ENCODE data around the gene REEP5. TPM values are rescaled to one million over a fixed set of nuclear protein-coding genes. Genes with fewer than 3 reads are reported as not detected.
"Not testable (repeated sequence)": the region's sequence is repeated elsewhere in the genome, so short reads cannot be mapped to it uniquely, and the experiment has no call there.

Gene REEP5
- total RNA-seq, 1 donor from 2014 or later = 26.3 TPM

- H3K27me3 ChIP-seq (ENCODE audit: control insufficient read depth, insufficient read depth, low read length) = no peaks in the 10 kb centered on the region
- no peaks in the 10 kb centered on the region for H3K36me3 ChIP-seq (ENCODE audit: control insufficient read depth, insufficient read depth, low read length)
- FAIRE-seq (no peak), DNase-seq (ENCODE audit: low read depth) (no peak)
- TF ChIP-seq, protein P1, sequence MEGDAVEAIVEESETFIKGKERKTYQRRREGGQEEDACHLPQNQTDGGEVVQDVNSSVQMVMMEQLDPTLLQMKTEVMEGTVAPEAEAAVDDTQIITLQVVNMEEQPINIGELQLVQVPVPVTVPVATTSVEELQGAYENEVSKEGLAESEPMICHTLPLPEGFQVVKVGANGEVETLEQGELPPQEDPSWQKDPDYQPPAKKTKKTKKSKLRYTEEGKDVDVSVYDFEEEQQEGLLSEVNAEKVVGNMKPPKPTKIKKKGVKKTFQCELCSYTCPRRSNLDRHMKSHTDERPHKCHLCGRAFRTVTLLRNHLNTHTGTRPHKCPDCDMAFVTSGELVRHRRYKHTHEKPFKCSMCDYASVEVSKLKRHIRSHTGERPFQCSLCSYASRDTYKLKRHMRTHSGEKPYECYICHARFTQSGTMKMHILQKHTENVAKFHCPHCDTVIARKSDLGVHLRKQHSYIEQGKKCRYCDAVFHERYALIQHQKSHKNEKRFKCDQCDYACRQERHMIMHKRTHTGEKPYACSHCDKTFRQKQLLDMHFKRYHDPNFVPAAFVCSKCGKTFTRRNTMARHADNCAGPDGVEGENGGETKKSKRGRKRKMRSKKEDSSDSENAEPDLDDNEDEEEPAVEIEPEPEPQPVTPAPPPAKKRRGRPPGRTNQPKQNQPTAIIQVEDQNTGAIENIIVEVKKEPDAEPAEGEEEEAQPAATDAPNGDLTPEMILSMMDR (IDR thresholded peaks at IDR 0.05; ENCODE audit: insufficient read depth, low read length, severe bottlenecking) = no peak
- H3K4me3 ChIP-seq (ENCODE audit: low read depth, low read length) = no peak overlapping the region
Measured at GRCh38 chr5:112960863-112961504, 39.0 kb upstream of the REEP5 start.

DNA sequence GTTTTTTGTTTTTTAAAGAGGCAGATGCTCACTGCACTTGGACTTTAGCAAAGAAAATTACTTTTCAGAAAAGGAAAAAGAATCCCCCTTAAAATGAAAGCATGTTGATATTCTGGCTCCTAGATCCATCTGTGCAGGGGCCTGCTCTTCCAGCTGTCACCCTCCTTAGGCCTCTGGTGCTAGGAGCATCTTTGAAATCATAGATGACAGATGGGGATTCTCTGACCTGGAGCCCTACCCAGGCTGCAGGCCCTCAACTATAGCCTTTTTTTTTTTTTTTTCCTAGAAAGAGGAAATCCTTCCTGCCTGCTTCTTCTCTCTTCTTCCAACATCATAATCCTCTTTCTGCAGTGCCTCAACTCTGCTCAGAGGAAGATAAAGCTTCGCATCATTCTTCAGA, 38.3 kb upstream of the REEP5 start:
- FAIRE-seq = no peak
- TF ChIP-seq, protein P1 (IDR thresholded peaks at IDR 0.05; ENCODE audit: insufficient read depth, low read length, severe bottlenecking) = no peak
- no peaks in the 10 kb centered on the region for H3K36me3 ChIP-seq (ENCODE audit: control insufficient read depth, insufficient read depth, low read length)
- H3K27me3 ChIP-seq (ENCODE audit: control insufficient read depth, insufficient read depth, low read length) = no peaks in the 10 kb centered on the region
- no peak overlapping the region for H3K4me3 ChIP-seq (ENCODE audit: low read depth, low read length)
- no peak for DNase-seq (ENCODE audit: low read depth)

GRCh38 chr5:112959872-112960271, 37.8 kb upstream of the REEP5 start:
- not testable (repeated sequence) for FAIRE-seq; H3K27me3 ChIP-seq (ENCODE audit: control insufficient read depth, insufficient read depth, low read length); H3K4me3 ChIP-seq (ENCODE audit: low read depth, low read length); H3K36me3 ChIP-seq (ENCODE audit: control insufficient read depth, insufficient read depth, low read length)
- peak; percentile 77 for DNase-seq (ENCODE audit: low read depth)

GRCh38 chr5:112958093-112959088, 36.4 kb upstream of the REEP5 start:
- TF ChIP-seq, protein P1 (IDR thresholded peaks at IDR 0.05; ENCODE audit: insufficient read depth, low read length, severe bottlenecking) = no peak
- Histone ChIP-seq H3K27me3 (ENCODE audit: control insufficient read depth, insufficient read depth, low read length) (no peaks in the 10 kb centered on the region), H3K4me3 (ENCODE audit: low read depth, low read length) (no peak overlapping the region), H3K36me3 (ENCODE audit: control insufficient read depth, insufficient read depth, low read length) (no peaks in the 10 kb centered on the region)
- no peak for FAIRE-seq
- DNase-seq (ENCODE audit: low read depth) = peak; percentile 96

DNA sequence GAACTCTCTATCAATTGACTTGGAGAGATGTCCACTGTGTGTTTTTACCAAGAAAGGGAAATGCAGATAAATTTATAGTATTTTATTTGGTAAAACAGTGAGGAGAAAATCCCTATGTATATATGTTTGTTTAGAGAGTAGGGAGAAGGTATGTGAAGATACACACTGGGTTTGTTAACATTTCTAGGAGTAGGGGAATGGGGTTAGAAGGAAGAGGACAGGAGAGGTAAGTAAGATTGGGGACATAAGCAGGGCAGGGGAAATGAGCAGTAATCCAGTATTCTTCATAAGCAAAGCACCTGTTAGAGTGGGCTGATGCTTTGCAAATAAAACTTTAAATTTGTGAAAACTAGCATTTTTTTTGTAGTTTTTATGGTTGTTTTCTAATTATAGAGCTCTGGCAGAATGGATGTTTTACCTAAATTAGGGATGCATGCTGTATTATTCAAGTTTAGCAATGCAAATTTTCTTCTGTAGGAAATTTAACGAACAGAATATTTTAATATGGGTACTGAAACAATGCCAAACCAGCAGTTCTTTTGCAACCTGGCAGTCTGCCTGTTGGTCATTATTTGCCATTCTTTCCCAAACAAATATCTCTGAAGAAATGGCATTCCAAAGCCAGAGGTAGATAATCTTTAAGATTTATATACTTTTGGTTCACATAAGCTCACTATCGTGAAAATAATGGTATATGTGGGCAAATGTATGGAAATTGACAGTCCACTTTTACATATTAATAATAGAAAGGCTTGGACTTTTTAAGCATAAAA, 35.2 kb upstream of the REEP5 start:
- no peaks in the 10 kb centered on the region for H3K36me3 ChIP-seq (ENCODE audit: control insufficient read depth, insufficient read depth, low read length)
- no peak for DNase-seq (ENCODE audit: low read depth)
- no peak overlapping the region for H3K4me3 ChIP-seq (ENCODE audit: low read depth, low read length)
- FAIRE-seq = no peak
- no peaks in the 10 kb centered on the region for H3K27me3 ChIP-seq (ENCODE audit: control insufficient read depth, insufficient read depth, low read length)
- TF ChIP-seq, protein P1 (IDR thresholded peaks at IDR 0.05; ENCODE audit: insufficient read depth, low read length, severe bottlenecking) = no peak

DNA sequence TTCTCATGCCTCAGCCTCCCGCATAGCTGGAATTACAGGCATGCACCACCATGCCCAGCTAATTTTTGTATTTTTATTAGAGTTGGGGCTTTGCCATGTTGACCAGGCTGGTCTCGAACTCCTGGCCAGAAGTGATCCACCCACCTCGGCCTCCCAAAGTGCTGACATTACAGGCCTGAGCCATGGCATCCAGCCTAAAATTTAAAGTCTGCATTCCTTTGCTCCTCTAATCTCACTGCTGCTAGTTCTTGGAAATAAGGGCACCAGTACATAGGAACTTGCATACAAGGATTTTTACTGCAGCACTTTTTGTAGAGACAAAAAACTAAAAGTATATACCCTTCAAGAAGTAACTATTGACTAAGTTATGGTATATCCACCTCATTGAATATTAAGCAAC, 34.6 kb upstream of the REEP5 start:
- no peak for DNase-seq (ENCODE audit: low read depth)
- Histone ChIP-seq H3K27me3 (ENCODE audit: control insufficient read depth, insufficient read depth, low read length) (no peaks in the 10 kb centered on the region), H3K36me3 (ENCODE audit: control insufficient read depth, insufficient read depth, low read length) (no peaks in the 10 kb centered on the region), H3K4me3 (ENCODE audit: low read depth, low read length) (no peak overlapping the region)
- TF ChIP-seq, protein P1 (IDR thresholded peaks at IDR 0.05; ENCODE audit: insufficient read depth, low read length, severe bottlenecking) = no peak
- FAIRE-seq = no peak

Data from bronchial epithelial cell (primary cell).